GM19468 (cell line): Measurements from ENCODE around the gene SNX9.
A peak's percentile ranks its signal among the peaks of the same experiment; 100 is the strongest.
"Not testable (repeated sequence)": the region's sequence is repeated elsewhere in the genome, so short reads cannot be mapped to it uniquely, and the experiment has no call there.

Experiments
- ATAC-seq: cut with Tn5 transposase; IDR thresholded peaks from one replicate; pipeline ENCODE4 v1.9.1; 2021; ENCODE audit warnings: mild to moderate bottlenecking, moderate library complexity, moderate number of reproducible peaks; ENCODE audit not compliant: unreplicated experiment; ENCODE audit errors: extremely low read depth

The SNX9 gene

DNA sequence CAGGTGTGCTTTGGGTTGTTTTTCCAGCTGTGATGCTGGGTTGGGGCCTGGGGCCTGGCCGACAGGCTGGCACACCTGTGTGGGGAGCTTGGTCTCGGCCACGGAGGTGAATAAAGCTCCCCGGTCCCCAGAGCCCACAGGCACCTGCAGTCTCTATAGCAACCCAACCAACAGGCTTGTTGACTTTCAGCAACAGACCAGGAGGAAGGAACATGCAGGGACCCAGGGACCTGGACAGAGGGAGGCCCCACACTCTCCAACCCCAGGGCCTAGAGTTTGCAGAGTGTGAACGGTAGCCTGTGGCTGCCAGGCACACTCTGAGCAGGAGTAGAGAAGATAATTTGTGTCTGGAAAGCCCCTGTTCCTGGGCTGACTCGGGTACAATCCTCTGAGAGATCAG, 144.0 kb downstream of the SNX9 start:
- ATAC-seq, result no peak

DNA sequence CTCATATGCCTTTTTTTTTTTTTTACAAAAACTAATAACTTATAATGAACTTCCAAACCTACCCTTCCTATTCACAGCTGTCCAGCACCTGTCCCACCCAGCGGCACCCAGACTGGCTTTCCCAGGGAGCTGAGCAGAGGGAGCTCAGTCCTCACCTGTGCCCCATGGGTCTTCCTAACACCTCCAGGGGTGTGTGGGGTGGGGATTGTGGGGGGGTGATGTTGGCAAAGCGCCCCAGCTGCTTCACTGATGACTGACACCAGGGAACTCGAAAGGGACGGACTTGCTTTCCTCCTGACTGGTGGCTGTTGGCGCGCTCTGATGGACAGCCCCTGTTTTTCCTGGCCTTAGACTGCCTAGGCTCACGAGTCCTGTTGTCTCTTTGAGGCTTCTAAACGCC, 144.4 kb downstream of the SNX9 start:
- ATAC-seq, result no peak

DNA sequence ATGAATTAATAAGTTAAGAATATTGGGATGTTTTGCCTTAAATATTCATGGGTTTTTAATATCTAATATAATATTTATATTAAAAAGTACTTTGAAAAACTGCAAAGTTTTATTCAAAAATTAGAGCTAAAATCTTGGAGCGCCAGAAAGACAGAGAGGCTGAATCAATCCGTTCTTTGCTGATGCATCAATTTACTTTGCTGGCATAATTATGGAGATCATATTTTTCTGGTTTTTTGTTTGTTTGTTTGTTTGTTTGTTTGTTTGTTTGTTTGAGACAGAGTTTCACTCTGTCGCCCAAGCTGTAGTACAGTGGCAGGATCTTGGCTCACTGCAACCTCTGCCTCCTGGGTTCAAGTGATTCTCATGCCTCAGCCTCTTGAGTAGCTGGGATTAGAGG, 149.1 kb downstream of the SNX9 start:
- ATAC-seq, result not testable (repeated sequence)

DNA sequence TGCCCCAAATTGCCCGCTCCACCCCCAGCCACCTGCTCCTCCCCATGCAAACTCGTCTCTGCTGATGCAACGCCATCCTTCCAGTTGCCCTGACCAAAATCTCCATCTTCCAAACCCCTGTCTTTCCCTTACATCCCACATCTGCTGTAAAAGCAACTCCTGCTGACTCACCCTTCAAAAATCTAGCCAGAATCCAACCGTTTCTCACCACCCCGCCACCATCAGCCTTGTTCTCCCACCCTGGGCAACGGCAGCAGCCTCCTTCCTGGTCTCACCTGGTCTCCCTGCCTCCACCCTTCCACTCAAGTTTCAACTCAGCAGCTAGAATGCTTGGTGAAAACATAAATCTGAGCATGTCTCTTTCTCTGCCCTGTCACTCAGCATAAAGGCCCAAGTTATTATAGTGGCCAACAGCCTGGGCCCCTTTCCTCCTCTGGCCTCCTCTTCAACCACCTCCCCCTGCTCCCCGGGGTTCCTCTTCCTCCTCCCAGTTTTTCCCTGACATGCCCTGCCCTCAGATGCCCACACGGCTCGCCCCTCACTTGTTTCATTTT, 151.4 kb downstream of the SNX9 start:
- no peak for ATAC-seq

DNA sequence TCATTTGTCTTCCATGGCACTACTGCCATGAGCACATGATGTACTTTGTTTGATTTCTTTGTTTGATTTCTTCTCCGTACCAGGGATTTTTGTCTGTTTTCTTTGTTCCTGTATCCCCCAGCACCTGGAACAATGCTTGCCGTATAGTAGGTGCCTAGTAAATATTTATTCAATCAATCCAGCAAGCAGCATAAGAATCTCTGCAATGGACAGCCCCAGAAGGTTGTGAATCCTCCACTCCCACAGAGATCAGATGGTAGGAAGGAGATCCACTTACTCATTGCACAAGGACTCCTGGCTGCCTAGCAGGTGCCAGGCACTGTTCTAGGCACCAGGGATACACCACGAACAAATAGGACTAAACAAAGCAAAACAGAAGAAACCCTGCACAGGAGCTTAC, 151.9 kb downstream of the SNX9 start:
- no peak for ATAC-seq

DNA sequence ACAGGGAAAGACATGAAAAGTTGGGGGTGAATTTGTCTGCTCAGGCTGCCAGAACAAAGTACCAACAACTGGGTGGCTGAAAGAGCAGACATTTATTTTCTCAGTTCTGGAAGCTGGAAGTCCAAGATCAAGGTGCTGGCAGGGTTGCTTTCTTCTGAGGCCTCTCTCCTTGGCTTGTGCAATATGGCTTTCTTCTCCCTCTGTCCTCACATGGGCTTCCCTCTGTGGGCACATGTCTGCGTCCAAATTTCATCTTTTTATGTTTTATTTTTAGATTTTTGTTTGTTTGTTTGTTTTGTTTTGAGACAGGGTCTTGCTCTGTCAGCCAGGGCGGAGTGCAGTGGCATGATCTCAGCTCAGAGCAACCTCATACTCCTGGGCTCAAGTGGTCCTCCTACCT, 152.4 kb downstream of the SNX9 start:
- ATAC-seq, result no peak

DNA sequence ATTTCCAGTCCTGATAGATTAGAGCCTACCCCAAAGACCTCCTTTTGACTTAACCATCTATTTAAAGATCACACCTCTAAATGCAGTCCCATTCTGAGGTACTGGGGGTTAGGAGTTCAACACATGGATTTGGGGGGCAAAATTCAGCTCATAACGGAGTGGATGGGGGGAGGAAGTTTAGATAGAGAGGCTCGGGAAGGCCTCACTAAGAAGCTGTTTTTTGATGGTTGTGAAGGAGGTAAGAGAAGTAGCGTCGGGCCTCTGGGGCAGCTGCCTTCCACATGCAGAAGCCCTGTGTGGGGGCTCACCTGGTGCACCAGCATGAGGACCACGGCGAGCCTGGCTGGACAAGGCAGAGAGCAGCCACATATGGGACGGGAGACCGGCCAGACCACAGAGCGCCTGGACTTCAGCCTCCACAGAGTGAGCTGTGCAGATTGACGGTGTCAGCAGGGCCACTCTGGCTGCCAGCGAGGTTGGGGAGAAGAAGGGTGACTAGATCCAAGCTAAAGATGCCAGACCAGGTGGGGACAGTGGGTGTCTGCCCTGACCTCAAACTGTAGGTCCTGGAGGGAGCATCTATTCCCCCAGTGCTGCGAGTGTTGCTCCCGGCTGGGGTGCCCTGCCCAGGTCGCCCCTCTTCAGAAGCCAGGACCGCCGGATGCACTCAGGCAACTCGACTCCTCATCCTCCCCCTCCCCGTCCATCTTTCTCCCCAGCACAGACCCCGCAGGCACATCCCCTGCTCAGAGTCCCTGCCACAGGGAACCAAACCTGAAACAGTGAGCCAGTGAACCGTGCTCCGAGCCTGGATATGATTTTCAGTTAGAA, 153.5 kb downstream of the SNX9 start:
- no peak for ATAC-seq

DNA sequence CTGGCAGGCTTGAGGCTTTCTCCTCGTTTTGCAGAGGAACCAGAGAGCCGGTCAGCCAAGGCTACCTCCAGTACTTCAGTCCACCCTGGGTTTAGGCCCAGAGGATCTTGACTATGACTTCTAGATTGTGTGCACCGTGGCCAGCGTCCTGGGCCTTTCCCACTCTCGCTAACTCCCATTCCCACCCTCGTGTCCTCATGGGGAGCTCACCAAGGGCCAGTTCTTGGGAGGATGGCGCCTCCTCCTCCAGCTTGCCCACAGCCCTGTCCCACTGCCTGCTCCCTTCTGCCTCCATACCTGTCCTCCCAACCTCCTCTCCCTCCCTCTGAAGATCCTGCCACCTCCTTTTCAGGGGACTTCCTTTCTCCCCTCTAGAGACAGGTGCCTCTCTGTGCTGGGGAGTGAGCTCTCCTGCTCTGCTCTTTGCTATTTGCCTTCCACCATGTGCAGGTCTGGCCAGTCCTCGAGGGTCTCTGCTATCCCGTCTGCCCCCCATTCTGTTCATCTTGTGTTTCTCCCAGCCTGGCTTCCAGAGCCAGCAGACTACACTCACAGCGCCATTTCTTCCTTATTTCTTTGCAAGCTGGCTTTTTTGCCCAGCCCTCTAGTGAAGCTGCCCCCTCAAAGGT, 154.2 kb downstream of the SNX9 start:
- no peak for ATAC-seq

DNA sequence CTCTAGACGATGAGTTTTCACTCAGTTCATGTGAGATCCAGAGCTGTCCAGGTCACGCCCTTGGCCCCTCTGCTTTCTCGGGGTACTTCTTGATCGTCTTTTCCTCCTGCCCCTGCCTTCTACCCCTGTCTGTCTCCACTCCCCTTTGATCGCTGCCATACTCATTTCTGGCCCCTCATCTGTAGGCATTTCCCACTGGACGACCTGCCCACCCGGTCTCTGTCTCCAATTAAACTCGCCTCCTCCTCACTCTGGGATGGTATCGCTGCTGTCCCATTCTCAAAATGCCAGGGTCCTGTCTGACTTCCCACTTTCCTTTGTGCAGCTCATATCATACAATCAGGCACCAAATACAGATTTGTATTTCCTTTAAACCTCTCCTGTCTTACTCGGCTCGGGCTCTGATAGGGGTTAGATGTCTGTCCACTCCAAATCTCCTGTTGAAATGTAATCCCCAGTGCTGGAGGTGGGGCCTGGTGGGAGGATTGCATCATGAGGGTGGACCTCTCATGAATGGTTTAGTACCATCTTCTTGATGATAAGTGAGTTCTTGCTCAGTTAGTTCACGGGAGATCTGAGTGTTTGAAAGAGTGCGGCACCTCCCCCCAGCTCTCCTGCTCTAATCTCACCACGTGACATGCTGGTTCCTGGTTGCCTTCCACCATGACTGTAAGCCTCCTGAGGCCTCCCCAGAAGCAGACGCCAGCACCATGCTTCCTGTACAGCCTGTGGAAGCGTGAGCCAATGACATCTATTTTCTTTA, 155.2 kb downstream of the SNX9 start:
- ATAC-seq, result no peak

DNA sequence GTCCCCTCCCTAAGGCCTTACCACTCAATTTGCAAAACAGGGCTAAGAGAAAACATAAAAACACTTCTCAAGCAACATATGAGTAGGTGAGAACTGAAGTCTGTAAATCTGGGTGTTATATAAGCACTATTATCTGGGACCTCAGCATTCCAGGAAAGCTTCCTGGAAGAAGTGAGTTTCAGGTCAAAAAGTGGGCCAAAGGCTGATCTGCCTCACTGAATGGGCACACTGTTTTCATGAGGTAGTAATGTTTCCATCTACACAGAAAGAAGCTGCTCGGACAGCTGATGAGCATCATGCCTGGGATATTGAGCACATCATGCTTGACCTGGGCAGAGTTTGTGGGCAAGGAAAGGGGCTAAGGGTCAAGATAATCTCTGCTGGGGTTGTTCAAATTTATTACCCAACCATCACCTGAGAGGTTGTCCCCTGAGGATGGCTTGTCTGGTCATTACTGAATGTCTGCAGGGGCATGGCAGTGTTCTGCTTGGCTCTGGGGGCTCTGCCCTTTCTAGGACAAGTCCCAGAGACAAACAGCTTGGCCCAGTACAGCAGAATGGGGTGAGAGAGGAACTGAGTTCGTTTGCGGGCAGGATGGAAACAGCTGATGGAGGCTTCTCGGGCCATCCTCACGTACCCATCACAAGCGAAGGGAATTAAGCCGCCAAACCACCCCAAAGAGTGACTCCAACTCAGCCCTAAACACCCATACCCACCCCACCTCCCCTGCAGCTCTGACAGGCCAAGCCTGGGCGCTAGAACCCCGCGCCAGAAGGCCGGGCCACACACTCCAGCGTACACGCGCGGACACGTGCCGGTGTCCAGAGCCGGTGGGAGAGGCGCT, 157.5 kb downstream of the SNX9 start:
- no peak for ATAC-seq

DNA sequence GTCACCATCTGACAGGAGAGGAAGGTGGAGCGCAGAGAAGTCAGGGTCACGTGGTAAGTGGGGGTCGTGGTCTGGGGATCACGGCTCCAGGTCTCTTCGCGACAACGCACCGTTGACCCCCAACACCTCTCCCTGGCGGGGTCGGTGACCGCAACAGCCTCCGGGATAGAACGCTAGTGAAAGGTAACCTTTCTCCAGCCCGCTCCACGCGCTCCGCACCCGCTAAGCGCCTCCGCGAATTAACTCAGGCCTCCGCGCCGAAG, 158.0 kb downstream of the SNX9 start:
- no peak for ATAC-seq

DNA sequence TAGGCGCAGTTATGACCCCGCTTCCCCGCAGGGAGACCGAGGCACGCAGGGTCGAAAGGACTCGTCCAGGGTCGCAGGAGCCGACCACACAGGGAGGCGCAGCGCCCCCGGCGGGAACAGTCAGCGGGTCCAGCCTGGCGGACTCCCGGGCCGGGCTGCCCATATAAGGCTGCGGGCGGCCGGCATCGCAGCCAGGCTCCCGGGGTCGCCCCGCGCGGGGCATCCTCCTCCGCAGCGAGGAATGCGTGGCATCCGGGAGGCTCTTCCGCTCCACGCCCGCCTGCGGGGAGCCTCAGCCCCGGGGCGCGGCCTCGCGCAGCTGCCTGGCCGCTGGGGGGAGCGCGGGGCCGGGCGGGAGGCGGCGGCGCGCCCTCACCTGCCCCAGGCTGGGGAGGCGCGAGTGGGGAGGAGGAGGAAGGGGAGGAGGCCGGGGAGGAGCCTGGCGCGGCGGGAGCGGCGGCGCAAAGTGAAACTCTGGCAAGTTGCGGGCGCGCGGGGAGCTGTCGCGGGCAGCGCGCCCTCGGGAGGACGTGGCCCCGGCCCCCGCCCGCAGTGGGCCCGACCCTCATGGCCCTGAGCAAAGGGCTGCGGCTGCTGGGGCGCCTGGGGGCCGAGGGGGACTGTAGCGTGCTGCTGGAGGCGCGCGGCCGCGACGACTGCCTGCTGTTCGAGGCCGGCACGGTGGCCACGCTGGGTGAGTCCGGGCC, 158.5 kb downstream of the SNX9 start, which contains the start of gene SYNJ2:
Gene SYNJ2, plus strand, starts transcription at position 469 of the 707 bp plus-strand sequence. Its CDS starts 99 bp downstream, at position 568.
- ATAC-seq, result peak; percentile 55

DNA sequence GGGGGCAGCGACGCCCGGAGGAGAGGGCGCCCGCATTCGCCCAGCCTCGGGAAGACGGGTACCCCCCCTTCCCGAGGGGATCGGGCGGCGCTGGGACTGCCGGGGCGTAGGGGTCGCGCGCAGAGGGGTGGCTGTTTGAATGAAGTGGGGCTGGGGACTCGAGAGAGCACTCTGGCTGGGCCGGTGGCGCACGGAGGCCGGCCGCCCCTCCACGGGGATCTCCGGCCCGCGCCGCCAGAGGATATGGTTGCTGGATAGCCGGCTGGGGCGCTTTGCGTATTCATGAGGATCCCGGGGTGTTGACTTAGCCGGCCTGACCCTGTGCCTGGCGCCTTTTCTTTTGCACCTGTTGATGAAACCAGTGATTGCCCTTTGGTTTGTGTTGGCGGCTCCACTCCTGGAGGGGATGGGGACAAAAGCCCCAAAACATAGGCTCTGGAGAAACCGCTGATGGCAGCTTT, 159.1 kb downstream of the SNX9 start:
- ATAC-seq, result no peak

DNA sequence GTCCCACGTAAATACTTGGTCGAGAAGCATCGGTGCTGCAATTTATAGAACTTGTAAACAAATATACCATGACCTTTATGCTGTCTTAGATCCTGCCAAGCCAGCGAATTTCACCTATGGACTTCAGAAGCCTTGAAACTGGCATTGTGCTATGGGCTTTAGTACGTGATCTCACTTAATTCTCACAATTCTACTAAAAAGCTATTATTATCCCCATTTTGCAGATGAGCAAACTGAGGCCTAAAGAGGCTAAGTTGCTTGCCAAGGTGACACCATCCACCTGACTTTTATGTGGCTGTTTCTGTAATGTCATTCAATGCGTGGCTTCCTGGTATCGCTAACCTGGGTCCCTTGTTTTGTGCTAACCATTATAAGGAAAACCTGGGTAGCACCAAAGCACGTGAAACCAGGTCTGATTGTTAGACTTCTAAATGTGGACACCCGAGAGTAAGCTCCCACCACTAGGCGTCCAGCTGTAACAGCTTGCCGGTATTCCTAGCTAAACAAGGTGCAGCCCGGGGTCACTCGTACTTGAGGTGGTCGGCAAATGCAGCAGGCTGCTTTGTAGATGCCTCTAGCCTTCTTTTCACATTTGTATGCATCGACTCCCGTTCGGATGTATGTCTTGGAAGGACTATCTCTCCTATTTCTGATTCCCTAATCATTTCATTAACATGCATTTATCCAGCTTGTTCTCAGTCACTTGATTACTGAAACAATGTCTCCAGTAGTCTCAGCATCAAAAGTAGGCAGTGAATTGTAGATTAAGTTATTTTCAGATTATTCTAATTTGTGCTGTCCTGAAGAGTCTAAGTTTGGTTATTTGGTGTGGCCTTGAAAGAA, 159.7 kb downstream of the SNX9 start:
- ATAC-seq, result no peak

DNA sequence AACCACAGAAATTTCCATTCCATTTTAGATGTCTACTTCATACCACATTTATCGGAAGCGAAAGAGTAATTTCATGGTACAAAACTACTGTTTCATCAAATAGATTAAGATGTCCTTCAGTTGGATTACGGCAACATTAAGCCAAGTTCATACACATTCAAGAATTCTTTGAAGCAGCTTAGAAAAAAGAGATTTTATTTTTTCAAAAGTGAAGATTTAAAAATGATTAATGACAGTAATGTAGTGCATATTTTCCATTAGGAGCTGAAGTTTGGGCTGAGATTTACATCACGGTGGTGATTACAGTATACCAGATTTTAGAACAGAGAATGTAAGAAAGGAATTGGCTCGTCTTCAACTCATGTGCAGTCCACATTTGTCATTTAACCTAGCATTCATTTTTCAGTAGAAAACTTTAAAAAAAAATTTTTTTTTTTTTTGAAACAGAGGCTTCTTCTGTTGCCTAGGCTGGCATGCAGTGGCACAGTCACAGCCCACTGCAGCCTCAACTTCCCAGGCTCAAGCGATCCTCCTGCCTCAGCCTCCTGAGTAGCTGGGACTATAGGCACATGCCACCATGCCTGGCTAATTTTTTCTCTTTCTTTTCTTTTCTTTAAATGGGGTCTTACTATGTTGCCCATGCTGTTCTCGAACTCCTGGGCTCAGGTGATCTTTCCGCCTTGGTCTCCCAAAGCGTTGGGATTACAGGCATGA, 160.5 kb downstream of the SNX9 start:
- ATAC-seq, result no peak

DNA sequence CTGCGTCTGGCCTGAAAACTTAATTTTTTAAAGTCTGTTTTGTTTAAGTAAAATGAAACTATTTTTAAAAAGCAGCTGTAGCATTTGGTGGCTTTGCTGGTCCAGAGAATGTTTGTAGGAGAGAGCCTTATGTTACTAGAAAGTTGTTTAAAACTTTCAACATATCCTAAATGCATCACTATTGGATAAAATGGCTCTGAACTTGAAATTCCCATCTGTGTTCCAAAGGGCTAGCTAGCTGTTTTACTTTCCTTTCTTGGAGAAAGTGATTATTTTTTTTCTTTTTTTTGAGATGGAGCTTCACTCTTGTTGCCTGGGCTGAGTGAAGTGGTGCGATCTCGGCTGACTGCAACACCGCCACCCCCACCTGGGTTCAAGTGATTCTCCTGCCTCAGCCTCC, 161.1 kb downstream of the SNX9 start:
- no peak for ATAC-seq

DNA sequence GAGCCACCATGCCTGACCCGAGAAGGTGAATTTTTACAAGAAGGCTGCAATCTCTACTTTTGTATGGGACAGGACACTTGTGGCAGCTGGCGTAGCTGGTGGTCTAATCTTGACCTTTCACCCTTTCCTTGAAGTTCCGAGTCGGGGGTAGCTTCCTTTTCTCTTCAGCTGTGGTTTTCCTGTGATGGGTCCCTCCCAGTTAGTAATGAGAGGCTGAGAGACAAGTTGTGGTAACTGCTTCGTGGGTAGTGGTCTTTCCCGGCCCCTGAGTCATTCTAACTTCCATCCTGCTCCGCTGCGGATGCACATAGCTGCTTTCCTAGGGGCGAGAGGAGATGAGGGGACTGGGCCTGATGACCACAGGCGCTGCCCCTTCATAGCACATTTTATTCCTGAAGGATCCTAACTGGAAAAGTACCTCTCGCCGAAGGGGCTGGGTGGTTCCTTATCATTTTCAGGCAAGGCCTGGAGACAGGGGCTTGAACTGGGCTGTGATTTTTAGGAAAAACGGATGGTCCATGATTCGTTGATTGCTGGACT, 161.7 kb downstream of the SNX9 start:
- no peak for ATAC-seq
